Inferior parietal cortex (tissue), 1 donor: Measurements from ENCODE around the gene HELZ.
"Not testable (repeated sequence)": the region's sequence is repeated elsewhere in the genome, so short reads cannot be mapped to it uniquely, and the experiment has no call there.

ENCODE experiments used
- DNase-seq: peaks from one replicate; pipeline ENCODE4 v3.0.0-alpha.2; 2016; ENCODE audit errors: extremely low spot score

HELZ gene

DNA sequence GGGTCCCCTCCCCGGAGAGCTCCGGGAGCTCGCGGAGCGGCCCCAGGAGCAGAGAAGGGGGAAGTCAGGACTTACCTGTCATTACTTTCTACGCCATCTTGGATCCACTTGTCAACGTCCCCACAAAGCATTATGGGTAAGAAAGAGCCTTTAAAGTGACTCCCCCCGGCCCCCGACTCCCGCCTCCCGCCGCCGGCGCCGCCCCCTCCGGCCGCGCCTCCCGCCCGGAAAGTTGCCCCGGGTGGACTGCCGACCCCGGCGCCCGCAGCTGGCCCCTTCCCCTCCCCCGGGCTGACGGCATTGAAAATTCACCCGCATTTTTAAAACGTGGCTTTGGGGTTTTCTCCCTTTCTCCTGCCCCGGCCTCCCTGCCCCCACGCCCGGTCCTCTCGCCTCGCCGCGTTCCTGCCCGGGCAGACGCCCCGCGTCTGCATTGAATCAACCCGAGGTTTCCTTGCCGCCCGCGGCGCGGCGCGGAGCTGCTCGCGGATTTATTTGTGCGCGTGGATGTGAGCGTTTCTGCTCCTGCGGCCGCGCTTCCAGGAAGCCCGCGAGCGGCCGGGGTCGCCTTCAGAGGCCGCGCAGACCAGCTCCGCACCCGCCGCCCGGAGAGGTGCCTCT, at the start of gene HELZ:
HELZ (minus strand) TSS at position 124 of the 621 bp plus-strand sequence. CDS start 26,392 bp downstream, outside the sequence.
- peak; percentile 79 for DNase-seq

DNA sequence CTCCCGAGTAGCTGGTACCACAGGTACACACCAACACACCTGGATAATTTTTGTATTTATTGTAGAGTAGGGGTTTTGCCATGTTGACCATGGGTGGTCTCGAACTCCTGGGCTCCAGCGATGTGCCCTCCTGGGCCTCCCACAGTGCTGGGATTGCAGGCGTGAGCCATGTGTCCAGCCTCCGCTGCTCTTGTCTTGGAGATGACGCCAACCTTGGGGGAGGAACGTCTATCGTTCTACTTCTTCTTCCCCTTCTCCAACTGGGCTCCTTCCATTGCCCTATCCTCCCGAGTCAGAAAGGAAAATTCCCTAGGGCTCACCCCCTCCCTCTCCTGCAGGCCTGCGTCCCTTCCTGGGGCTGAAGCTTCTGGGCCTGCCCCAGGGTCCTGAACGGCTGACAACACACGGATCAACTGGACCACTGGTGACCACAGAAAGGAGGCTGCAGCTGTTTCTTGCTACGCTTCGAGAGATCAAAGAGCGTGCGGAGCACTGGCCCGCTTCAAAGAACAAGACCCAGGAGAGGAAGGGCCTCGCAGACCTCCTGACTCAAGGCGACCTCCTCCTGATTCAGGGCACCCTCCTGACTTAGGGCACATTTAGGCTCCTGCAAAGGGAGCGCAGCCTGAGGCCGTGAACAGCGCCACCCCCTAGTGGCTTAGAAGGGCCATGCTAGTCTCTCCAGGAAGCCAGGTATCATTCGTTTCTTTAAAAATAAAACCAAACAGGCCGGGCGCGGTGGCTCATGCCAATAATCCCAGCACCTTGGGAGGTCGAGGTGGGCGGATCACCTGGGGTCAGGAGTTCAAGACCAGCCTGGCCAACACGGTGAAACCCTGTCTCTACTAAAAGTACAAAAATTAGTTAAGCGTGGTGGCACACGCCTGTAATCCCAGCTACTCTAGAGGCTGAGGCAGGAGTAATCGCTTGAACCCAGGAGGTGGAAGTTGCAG, 48.5 kb upstream of the HELZ start:
- no peak for DNase-seq

- no peak for DNase-seq
Observed at GRCh38 chr17:67290711-67291291, 45.8 kb upstream of the HELZ start.

GRCh38 chr17:67290244-67290643, 45.2 kb upstream of the HELZ start:
- DNase-seq: no peak

- peak; percentile 50 for DNase-seq
Observed at GRCh38 chr17:67289181-67289876, 44.3 kb upstream of the HELZ start.

DNA sequence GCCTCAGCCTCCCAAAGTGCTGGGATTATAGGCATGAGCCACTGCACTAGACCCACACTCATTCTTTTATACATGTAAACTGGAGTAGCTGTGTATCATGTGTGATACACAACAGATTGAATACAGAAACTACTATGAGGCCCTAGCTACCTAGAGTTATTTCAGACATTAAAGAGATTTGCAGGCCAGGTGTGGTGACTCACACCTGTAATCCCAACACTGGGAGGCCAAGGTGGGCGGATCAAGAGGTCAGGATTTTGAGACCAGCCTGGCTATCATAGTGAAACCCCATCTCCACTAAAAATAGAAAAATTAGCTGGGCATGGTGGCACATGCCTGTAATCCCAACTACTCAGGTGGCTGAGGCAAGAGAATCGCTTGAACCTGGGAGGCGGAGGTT, 41.8 kb upstream of the HELZ start:
- not testable (repeated sequence) for DNase-seq

DNA sequence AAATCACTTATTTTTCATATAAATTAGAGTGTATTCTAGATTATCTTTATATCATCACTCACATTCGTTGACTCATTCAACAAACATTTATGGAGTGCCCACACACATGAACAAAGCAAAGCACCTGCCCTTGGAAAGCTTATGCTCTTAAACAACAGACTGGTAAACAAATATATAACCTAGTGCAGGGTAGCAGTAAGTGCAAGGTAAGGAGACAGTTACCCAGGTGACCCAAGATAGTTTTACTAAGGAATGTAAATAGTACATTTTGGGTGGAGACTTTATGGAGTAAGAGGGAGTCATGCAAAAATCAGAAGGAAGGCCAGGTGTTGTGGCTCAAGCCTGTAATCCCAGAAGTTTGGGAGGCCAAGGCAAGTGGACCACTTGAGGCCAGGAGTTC, 40.4 kb upstream of the HELZ start:
- no peak for DNase-seq

DNA sequence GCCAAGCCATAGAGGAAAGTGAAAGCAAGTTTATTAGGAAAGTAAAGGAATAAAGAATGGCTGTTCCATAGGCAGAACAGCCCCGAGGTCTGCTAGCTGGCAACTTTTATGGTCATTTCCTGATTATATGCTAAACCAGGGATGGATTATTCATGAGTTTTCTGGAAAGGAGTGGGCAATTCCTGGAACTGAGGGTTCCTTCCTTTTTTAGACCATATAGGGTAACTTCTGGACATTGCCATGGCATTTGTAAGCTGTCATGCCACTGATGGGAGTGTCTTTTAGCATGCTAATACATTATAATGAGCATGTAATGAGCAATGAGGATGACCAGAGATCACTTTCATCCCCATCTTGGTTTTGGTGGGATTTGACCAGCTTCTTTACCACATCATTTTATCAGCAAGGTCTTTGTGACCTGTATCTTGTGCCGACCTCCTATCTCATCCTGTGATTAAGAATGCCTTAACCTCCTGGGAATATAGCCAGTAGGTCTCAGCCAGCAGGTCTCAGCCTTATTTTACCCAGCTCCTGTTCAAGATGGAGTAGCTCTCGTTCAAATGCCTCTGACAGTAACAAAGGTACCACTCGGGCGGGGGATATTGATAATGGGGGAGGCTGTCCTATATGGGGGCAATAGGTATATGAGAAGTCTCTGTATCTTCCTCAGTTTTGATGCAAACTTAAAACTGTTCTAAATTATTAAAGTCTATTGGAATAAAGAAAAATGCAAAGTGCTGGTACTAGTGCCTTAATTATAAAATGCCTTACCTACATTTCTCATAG, 38.9 kb upstream of the HELZ start:
- no peak for DNase-seq

- no peak for DNase-seq
Observed at GRCh38 chr17:67281743-67282142, 36.7 kb upstream of the HELZ start.

DNA sequence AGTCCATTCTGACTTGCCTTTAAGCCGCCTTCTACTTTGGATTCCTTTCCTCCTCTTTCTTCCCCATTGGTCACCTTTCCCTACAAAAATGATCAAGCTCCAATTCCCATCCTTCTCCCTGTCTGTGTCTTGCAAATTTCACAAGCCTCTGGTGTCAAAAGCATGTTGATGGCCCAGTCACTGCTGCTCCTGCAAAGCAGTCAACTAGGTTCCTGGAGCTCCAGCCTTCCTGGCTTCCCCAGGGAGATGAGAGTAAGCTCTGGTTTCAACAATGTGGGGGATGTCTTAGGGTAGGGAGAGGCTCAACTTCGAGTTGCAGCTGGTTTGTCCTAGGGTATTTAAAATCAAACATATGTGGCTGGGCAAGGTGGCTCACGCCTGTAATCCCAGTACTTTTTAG, 36.1 kb upstream of the HELZ start:
- DNase-seq: no peak

- no peak for DNase-seq
Observed at GRCh38 chr17:67280279-67280678, 35.3 kb upstream of the HELZ start.

- no peak for DNase-seq
Observed at GRCh38 chr17:67279115-67279514, 34.1 kb upstream of the HELZ start.

- no peak for DNase-seq
Observed at GRCh38 chr17:67278363-67278762, 33.4 kb upstream of the HELZ start.

- no peak for DNase-seq
Observed at GRCh38 chr17:67276075-67276474, 31.1 kb upstream of the HELZ start.

- DNase-seq: no peak
Observed at GRCh38 chr17:67274466-67274865, 29.5 kb upstream of the HELZ start.

- no peak for DNase-seq
Observed at GRCh38 chr17:67273900-67274299, 28.9 kb upstream of the HELZ start.

DNA sequence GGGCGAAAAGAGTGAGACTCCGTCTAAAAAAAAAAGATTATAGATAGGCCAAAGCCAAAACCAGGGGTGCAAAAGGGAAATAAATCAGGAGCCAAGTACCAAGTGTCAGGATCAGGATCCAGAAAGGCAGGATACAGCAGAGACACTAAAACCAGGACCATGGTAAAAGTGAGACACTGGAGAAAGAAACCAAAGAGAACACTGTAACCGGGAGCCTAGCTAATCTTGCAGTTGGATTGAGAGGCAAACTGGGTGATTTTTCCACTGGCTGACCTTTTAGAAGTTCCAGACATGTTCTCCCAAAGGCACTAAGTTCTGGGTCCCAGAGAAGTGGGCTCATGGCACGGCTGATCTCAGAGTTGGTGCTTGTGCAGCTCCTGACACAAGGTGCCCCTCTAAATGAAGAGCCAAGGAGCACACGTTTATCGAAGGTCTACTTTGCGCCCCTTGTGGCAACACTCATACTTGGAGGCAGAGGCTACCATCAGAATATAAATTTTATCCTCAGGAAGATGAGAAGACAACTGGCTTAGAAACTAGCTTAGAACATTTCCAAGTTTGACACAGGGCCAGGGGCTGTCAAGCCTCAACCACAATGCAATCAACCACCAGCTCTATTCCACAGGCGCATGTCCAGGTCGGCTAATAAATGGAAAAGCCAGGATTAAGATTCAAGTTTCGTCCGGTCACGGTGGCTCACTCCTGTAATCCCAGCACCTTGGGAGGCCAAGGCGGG, 27.5 kb upstream of the HELZ start:
- DNase-seq: no peak

- DNase-seq: not testable (repeated sequence)
Observed at GRCh38 chr17:67271187-67271586, 26.2 kb upstream of the HELZ start.

- DNase-seq: no peak
Observed at GRCh38 chr17:67270416-67270815, 25.4 kb upstream of the HELZ start.

- no peak for DNase-seq
Observed at GRCh38 chr17:67266496-67266895, 21.5 kb upstream of the HELZ start.
